HepG2 (cell line): Measurements from ENCODE around the gene CDR2L. TPM values are rescaled to one million over a fixed set of nuclear protein-coding genes. Genes with fewer than 3 reads are reported as not detected.
A peak's percentile ranks its signal among the peaks of the same experiment; 100 is the strongest.

Source experiments
- AGO1 ChIP-seq: fragments of 200-400 bp; formaldehyde crosslinking; IDR thresholded peaks from 2 replicates; pipeline ENCODE4 v1.6.1; 2017; ENCODE audit warnings: mild to moderate bottlenecking, low read depth, low read length, moderate library complexity; ENCODE audit not compliant: poor library complexity, severe bottlenecking
- CREM ChIP-seq, 2 experiments: sonication (generic) in 1 of 2; formaldehyde crosslinking in 1 of 2; IDR thresholded peaks; 2 replicates each; pipeline versions ENCODE4 v1.4.0 to v1.6.1; 2016 to 2020; ENCODE audit warnings: antibody characterized with exemption in 1 of 2, mild to moderate bottlenecking in 1 of 2, missing genetic modification reagents in 1 of 2
- HDAC2 ChIP-seq: sonication (generic); formaldehyde crosslinking; IDR thresholded peaks from 2 replicates; pipeline ENCODE4 v1.4.0; 2020; ENCODE audit warnings: missing genetic modification reagents
- MIER2 ChIP-seq: IDR thresholded peaks from 2 replicates; pipeline ENCODE4 v1.6.1; 2016; ENCODE audit warnings: missing biosample characterization, missing genetic modification reagents
- PBX2 ChIP-seq: IDR thresholded peaks from 2 replicates; pipeline ENCODE4 v1.6.1; 2016; ENCODE audit warnings: control low read depth
- PRMT3 ChIP-seq: sonication (generic); formaldehyde crosslinking; IDR thresholded peaks from 2 replicates; pipeline ENCODE4 v1.8.1; 2022; ENCODE audit warnings: low read depth, mild to moderate bottlenecking, moderate library complexity, missing genetic modification reagents, borderline replicate concordance
- SAFB2 ChIP-seq: sonication (generic); formaldehyde crosslinking; IDR thresholded peaks from 2 replicates; pipeline ENCODE4 v1.5.1; 2020; ENCODE audit warnings: missing genetic modification reagents, low read depth, mild to moderate bottlenecking, borderline replicate concordance
- SALL1 ChIP-seq: sonication (generic); formaldehyde crosslinking; IDR thresholded peaks from 2 replicates; pipeline ENCODE4 v1.8.0; 2022; ENCODE audit warnings: mild to moderate bottlenecking, missing genetic modification reagents
- SMARCC2 ChIP-seq: fragments of 450-650 bp; IDR thresholded peaks from 2 replicates; pipeline ENCODE4 v1.6.1; 2017; ENCODE audit warnings: antibody characterized with exemption, mild to moderate bottlenecking
- ZBTB10 ChIP-seq: sonication (generic); formaldehyde crosslinking; IDR thresholded peaks from 2 replicates; pipeline ENCODE4 v1.4.0; 2020; ENCODE audit warnings: missing genetic modification reagents, borderline replicate concordance
- ZKSCAN5 ChIP-seq: sonication (generic); formaldehyde crosslinking; IDR thresholded peaks from 2 replicates; pipeline ENCODE4 v1.5.1; 2020; ENCODE audit warnings: mild to moderate bottlenecking, missing genetic modification reagents
- ZNF225 ChIP-seq: sonication (generic); formaldehyde crosslinking; IDR thresholded peaks from 2 replicates; pipeline ENCODE4 v1.4.0; 2020; ENCODE audit warnings: mild to moderate bottlenecking, missing genetic modification reagents
- ZNF234 ChIP-seq: sonication (generic); formaldehyde crosslinking; conservative IDR thresholded peaks from 2 replicates; pipeline ENCODE4 v1.5.1; 2020; ENCODE audit warnings: mild to moderate bottlenecking, missing genetic modification reagents
- ZNF329 ChIP-seq: sonication (generic); formaldehyde crosslinking; IDR thresholded peaks from 2 replicates; pipeline ENCODE4 v1.9.0; 2021; ENCODE audit warnings: low read depth, mild to moderate bottlenecking, missing genetic modification reagents
- ZNF569 ChIP-seq: sonication (generic); formaldehyde crosslinking; IDR thresholded peaks from 2 replicates; pipeline ENCODE4 v1.5.0; 2020; ENCODE audit warnings: mild to moderate bottlenecking, missing genetic modification reagents, moderate library complexity, borderline replicate concordance
- ZNF660 ChIP-seq: sonication (generic); formaldehyde crosslinking; IDR thresholded peaks from 2 replicates; pipeline ENCODE4 v1.5.1; 2020; ENCODE audit warnings: mild to moderate bottlenecking, low read depth, missing genetic modification reagents, borderline replicate concordance
- ZNF672 ChIP-seq: sonication (generic); formaldehyde crosslinking; IDR thresholded peaks from 2 replicates; pipeline ENCODE4 v1.8.1; 2022; ENCODE audit warnings: missing genetic modification reagents
- polyA plus RNA-seq, 8 experiments: library from polyadenylated mRNA; depleted of rRNA in 3 of 8; stranded (reverse) in 7 of 8; unstranded in 1 of 8; fragments of >200 nt; fragmentation: Illumina TruSeq in 4 of 8; extraction: Trizol in 4 of 8; gene quantifications; 2 replicates each; pipeline versions ENCODE4 v1.2.1 to v1.2.3, GENCODE V29; 2011 to 2016; ENCODE audit warnings: low read depth in 4 of 8, missing spikeins in 1 of 8, mixed read lengths in 1 of 8; ENCODE audit not compliant: insufficient read depth in 1 of 8
- total RNA-seq, 5 experiments: library from RNA; depleted of rRNA; stranded (reverse); fragments of >200 nt; fragmentation: Illumina TruSeq; extraction: Trizol; gene quantifications; 2 replicates each; pipeline ENCODE4 v1.2.3, GENCODE V29; 2016; ENCODE audit warnings: low read depth in 1 of 5
- TF ChIP-seq, protein P1 (sequence below): sonication (generic); formaldehyde crosslinking; conservative IDR thresholded peaks from 2 replicates; pipeline ENCODE4 v1.8.0; 2022; ENCODE audit warnings: mild to moderate bottlenecking, moderate library complexity, missing genetic modification reagents
- TF ChIP-seq, protein P2 (sequence below): IDR thresholded peaks from 2 replicates; pipeline ENCODE4 v1.6.1; 2012; ENCODE audit warnings: inconsistent platforms
- TF ChIP-seq, protein P3 (sequence below): sonication (generic); formaldehyde crosslinking; IDR thresholded peaks from 2 replicates; pipeline ENCODE4 v1.8.0; 2022; ENCODE audit warnings: mild to moderate bottlenecking, missing genetic modification reagents; ENCODE audit not compliant: insufficient replicate concordance

Gene CDR2L
- total and polyA plus RNA-seq, 2 of the 13 experiments (the other 11 are each of a cell fraction or from before 2014, with no cell fraction given) = 1.9 to 2.1 TPM

- TF ChIP-seq, protein P1, sequence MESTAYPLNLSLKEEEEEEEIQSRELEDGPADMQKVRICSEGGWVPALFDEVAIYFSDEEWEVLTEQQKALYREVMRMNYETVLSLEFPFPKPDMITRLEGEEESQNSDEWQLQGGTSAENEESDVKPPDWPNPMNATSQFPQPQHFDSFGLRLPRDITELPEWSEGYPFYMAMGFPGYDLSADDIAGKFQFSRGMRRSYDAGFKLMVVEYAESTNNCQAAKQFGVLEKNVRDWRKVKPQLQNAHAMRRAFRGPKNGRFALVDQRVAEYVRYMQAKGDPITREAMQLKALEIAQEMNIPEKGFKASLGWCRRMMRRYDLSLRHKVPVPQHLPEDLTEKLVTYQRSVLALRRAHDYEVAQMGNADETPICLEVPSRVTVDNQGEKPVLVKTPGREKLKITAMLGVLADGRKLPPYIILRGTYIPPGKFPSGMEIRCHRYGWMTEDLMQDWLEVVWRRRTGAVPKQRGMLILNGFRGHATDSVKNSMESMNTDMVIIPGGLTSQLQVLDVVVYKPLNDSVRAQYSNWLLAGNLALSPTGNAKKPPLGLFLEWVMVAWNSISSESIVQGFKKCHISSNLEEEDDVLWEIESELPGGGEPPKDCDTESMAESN (CRISPR knock-in tag) = peak; percentile 74; the same call in 1 of the 2 replicates
- TF ChIP-seq ZNF225 (CRISPR knock-in tag) = no peak; the same call in 1 of the 2 replicates
- TF ChIP-seq, protein P2, sequence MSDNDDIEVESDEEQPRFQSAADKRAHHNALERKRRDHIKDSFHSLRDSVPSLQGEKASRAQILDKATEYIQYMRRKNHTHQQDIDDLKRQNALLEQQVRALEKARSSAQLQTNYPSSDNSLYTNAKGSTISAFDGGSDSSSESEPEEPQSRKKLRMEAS = peak; percentile 67
- peak; percentile 33; the same call in 1 of the 2 replicates for TF ChIP-seq MIER2 (CRISPR knock-in tag)
- TF ChIP-seq ZNF672 = no peak
- TF ChIP-seq SMARCC2 = no peak
- no peak for TF ChIP-seq ZNF569 (CRISPR knock-in tag)
- 0 out of 2 replicates have a peak, but pooled peaks have one; percentile 7 for TF ChIP-seq ZNF234 (CRISPR knock-in tag)
- peak; percentile 87; the same call in 1 of the 2 replicates for TF ChIP-seq SALL1 (CRISPR knock-in tag)
- 0 out of 2 replicates have a peak, but pooled peaks have one; percentile 38 for TF ChIP-seq SAFB2 (CRISPR knock-in tag)
- no peak for TF ChIP-seq ZKSCAN5 (CRISPR knock-in tag)
- peak; percentile 60; the same call in 1 of the 2 replicates for TF ChIP-seq HDAC2 (CRISPR knock-in tag)
- TF ChIP-seq ZNF660 = no peak
- peak; percentile 72 for TF ChIP-seq PBX2 (CRISPR knock-in tag)
- TF ChIP-seq ZNF329 (CRISPR knock-in tag) = no peak
- TF ChIP-seq CREM (IDR thresholded peaks at IDR 0.05) = peak; percentile 71; the same call in 1 of the 2 replicates
- TF ChIP-seq CREM (CRISPR knock-in tag; IDR thresholded peaks at IDR 0.05) = no peak
- no peak for TF ChIP-seq PRMT3 (CRISPR knock-in tag)
- TF ChIP-seq, protein P3, sequence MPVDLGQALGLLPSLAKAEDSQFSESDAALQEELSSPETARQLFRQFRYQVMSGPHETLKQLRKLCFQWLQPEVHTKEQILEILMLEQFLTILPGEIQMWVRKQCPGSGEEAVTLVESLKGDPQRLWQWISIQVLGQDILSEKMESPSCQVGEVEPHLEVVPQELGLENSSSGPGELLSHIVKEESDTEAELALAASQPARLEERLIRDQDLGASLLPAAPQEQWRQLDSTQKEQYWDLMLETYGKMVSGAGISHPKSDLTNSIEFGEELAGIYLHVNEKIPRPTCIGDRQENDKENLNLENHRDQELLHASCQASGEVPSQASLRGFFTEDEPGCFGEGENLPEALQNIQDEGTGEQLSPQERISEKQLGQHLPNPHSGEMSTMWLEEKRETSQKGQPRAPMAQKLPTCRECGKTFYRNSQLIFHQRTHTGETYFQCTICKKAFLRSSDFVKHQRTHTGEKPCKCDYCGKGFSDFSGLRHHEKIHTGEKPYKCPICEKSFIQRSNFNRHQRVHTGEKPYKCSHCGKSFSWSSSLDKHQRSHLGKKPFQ (CRISPR knock-in tag) = peak; percentile 89
- 0 out of 2 replicates have a peak, but pooled peaks have one; percentile 45 for TF ChIP-seq ZBTB10
- peak; percentile 76 for TF ChIP-seq AGO1
Observed at GRCh38 chr17:75046407-75047289, 59.2 kb downstream of the CDR2L start, which contains the start of the genes ATP5PD and KCTD2 (continued).
